GM18505 (cell line): Measurements from ENCODE around the gene CAPN12.

Experiments
- ATAC-seq: cut with Tn5 transposase; IDR thresholded peaks from one replicate; pipeline ENCODE4 v1.9.1; 2021; ENCODE audit not compliant: unreplicated experiment
- POLR2A ChIP-seq: IDR thresholded peaks from 4 replicates; pipeline ENCODE4 v1.6.1; 2011; ENCODE audit warnings: borderline replicate concordance; ENCODE audit not compliant: insufficient read depth, insufficient read length; ENCODE audit errors: extremely low read depth

CAPN12 gene

DNA sequence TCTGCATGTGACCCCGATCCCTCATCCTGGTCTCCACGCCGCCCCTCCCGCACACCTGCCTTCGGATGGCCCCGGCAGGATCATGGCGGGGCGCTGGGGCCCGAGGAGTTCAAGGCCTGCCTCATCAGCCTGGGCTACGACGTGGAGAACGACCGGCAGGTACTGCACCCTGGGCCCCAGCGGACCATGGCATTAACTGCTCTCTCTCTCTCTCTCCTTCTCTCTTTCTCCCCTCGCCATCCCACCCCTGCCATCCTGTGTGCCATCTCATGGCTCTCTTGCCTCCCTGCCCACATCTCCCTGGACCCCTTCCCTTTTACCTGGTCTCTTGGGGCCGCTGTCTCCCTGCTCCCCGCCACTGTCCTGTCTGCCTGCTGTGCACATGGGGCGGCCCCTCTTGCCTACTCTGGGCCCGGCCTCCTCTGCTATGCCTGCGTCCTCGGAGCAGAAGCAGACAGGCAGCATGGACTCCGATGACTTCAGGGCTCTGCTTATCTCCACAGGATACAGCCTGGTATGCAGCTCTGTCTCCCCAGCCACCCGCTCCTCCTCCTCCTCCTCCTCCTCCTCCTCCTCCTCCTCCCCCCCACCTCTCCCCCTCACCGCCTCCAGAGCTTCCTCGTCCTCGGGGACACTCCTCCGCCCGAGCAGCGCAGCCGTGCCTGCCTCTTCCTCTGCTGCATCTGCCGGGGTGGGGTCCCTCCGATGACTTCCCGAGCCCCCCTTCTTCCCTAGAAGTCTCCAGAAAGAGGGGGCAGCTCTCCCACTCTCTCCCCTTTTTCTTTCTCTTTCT is 16.2 kb downstream of the CAPN12 start:
- no peak for TF ChIP-seq POLR2A
- no peak for ATAC-seq

DNA sequence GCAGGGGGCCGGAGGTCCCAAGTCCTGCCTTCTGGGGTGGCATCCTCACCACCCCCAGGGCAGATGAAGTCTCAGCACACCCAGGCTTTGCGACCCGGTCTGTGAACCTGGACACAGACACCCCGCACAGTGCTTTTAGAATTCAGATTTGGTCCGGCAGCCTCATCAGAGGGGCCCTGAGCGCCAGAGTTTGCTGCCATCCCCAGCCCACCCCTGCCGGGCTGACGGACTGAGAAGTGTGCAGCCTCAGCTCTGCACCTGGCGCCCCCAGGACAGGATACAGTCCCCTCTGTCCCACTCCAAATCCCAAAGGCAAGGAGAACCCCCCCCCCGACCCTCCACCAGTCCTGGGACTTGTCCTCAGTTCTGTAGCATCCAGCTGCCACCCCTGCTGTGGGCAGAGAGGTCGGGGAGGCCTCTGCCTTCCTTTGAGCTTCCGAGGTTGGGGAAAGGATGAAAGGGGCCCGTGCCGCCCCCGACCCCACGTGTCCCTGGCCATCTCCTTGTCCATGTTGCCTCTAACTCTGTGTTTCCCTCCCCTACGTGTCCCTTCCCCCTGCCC is 16.9 kb downstream of the CAPN12 start:
- ATAC-seq, result no peak
- no peak for TF ChIP-seq POLR2A

DNA sequence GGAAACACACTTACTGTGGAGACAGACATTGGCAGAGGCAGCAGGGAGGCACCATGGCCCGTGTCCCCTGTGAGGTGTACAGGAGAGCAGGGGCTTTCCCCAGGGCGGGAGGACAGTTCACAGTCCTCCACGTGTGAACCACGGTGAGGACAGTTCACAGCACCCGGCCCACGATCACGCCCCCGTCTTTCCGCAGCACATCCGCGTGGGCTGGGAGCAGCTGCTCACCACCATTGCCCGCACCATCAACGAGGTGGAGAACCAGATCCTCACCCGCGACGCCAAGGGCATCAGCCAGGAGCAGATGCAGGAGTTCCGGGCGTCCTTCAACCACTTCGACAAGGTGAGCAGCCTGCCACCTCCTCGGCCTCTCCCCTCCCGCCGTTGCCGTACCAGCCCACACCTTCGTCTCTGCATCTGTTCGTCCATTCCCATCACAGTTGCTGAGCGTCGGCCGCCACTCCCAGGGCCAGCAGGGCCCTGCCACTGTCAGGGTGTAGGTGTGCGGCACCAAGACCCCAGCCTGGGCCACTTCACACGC is 17.4 kb downstream of the CAPN12 start:
- ATAC-seq, result no peak
- TF ChIP-seq POLR2A, result no peak

GRCh38 chr19:38726284-38726673 is 18.0 kb downstream of the CAPN12 start:
- no peak for ATAC-seq
- no peak for TF ChIP-seq POLR2A

DNA sequence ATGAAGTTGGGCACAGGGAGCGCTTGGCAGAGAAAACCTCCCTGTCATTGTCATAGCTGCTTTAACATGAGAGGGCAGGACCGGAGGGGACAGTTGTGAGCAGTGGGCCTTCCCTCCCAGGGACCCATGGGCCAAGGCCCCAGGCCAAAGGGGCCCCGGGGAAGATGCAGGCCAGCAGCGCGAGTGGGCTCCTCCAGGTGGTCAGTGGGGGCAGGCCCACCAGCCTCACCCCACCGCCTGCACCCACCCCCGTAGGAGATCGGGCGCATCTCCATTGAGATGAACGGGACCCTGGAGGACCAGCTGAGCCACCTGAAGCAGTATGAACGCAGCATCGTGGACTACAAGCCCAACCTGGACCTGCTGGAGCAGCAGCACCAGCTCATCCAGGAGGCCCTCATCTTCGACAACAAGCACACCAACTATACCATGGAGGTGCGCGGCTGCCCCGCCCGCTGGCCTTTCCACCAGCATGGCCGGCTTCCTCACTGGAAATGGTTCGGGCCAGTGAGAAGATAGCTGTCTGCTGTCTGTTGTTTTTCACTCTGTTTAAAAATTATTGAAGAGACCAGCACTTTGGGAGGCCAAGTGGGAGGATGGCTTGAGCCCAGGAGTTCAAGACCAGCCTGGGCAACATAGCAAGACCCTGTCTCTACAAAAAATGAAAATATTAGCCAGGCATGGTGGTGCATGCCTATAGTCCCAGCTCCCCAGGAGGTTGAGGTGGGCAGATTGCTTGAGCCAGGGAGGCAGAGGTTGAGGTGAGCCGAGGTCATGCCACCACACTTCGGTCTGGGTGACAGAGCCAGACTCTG is 18.6 kb downstream of the CAPN12 start:
- ATAC-seq, result no peak
- TF ChIP-seq POLR2A, result no peak

DNA sequence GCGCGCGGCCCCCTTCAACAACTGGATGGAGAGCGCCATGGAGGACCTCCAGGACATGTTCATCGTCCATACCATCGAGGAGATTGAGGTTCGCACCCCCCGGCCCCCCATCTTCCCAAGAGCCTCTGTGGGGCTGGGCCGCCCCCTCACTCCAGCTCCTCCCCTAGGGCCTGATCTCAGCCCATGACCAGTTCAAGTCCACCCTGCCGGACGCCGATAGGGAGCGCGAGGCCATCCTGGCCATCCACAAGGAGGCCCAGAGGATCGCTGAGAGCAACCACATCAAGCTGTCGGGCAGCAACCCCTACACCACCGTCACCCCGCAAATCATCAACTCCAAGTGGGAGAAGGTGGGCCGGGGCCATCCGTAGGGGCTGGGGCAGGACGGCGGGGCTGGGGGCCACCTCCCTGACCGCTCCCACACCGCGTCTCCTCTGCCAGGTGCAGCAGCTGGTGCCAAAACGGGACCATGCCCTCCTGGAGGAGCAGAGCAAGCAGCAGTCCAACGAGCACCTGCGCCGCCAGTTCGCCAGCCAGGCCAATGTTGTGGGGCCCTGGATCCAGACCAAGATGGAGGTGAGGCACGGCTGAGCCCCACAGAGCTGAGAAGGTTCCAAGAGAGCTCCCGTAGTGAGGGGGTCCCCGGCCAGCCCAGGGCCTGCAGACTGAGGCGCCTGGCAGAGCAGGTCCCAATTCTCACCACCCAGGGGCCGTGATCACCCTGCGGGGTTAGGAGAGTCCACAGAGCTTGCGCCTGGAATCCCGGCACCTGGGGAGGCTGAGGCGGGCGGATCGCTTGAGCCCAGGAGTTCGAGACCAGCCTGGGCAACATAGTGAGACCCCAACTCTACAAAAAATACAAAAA is 20.1 kb downstream of the CAPN12 start:
- no peak for TF ChIP-seq POLR2A
- no peak for ATAC-seq

GRCh38 chr19:38723606-38723965 is 20.7 kb downstream of the CAPN12 start:
- no peak for ATAC-seq
- no peak for TF ChIP-seq POLR2A

DNA sequence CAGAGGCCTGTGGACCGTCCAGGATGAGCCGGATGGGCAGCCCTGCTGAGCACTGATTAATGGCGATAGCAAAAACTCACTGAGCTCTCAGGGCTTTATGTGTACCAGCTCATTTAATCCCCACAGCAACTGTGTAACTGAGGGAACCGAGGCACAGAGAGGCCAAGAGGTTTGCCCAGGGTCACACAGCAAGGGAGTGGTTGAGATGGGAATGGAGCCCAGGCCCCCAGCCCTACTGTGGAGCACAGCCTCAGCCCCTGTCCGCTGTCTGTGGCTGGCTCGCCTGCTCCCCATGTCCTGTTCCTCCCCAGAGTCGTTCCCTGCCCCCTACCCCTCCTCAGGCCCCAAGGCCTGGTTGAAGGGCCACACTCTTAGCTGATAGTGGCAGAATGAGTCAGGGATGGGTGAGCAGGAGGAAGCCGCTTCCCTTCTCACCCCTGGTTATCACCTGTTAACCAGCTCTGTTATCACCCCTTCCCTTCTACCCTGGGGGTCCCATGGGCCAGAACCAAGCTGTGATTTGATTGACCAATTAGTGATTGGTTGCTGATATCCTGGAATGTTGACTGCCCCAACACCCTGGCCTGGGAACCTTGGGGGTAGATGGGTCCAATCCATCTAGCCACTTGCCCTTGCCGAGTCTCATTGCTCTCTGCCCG is 21.2 kb downstream of the CAPN12 start:
- ATAC-seq, result no peak
- TF ChIP-seq POLR2A, result no peak

DNA sequence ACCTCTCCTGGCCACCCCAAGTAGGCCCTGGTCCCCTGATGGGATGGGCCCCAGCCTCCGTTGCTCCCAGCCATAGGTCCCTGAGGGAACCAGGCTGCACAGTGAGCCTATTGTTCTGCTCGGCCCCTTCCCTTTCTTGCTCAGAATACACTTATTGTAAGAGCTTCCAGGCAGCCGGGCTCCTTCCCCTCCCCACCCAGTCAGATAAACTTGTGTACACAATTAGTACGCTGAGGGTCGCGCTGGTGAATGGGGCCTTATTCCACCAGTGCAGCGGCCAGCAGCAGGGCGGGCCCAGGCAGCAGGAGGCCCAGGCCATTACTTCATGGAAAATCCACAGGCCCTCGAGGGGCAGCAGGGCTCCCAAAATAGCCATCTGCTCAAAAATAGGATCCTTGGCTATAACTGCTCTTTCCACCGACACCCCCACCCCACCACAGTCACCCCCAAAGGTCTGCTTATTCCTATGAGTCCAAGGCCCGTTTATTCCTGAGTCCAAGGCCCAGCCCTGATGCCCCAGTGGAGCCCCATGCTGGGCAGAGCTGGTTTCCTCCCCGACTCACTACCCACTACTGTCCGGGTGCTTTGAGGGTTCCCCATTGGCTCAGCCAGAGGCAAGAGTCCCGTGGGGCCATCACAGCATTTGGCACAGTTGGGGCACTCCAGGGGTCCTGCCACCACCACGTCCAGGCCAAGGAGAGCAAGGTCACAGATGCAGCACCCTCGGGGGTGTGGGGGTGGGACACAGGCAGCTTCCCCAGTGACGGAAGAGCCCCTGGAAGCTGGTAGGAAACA is 22.1 kb downstream of the CAPN12 start:
- ATAC-seq, result no peak
- TF ChIP-seq POLR2A, result no peak

GRCh38 chr19:38721496-38721895 is 22.8 kb downstream of the CAPN12 start:
- TF ChIP-seq POLR2A, result no peak
- ATAC-seq, result no peak

DNA sequence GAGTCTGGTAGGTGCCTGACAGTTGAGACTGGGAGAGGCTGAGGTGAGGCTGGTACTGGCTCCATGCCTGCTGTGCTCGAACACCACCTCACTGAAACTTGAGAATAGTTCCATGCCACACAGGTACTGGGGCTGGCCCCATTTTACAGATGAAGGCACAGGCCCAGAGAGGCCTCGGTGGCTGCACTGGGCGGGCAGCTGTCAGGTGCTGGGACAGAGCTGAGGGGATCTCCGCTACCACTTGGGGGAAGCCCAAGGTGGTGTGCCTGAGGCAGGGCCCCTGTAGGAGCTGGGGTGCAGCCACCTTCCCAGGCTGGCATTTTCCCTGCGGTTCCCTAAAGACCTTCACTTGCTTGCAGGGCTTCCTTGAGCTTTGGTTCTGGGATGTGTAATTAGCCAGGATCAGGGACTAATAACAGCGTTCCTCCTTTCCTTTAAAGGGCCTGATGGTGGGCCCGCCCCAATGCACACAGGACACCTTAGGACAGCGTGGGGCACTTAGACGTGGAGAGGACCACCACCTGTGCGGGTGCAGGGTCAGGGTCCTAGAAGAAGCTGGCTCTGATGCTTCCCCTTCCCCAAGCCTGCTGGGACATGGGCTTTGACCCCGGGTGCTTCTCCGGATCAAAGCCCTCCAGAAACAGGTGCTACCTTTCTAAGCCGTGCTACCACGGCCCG is 23.6 kb downstream of the CAPN12 start:
- no peak for TF ChIP-seq POLR2A
- no peak for ATAC-seq
